IMR-90 (cell line): ENCODE data around the gene VPS33B.

Source experiments
- CEBPB ChIP-seq: IDR thresholded peaks from 2 replicates; pipeline ENCODE4 v1.6.1; 2012; ENCODE audit warnings: low read depth, low read length, improper control_type of control experiment
- FOS ChIP-seq: fragments of 150-350 bp; IDR thresholded peaks from 2 replicates; pipeline ENCODE4 v1.6.1; 2016; ENCODE audit warnings: low read depth, low read length
- MXI1 ChIP-seq: IDR thresholded peaks from 2 replicates; pipeline ENCODE4 v1.6.1; 2012; ENCODE audit warnings: low read depth, mild to moderate bottlenecking, low read length, moderate library complexity, borderline replicate concordance
- NFE2L2 ChIP-seq: fragments of 150-350 bp; IDR thresholded peaks from 2 replicates; pipeline ENCODE4 v1.6.1; 2016; ENCODE audit warnings: low read depth, mild to moderate bottlenecking, low read length
- POLR2A ChIP-seq: IDR thresholded peaks from 2 replicates; pipeline ENCODE4 v1.6.1; 2012; ENCODE audit warnings: mild to moderate bottlenecking, low read depth, low read length
- RAD21 ChIP-seq: IDR thresholded peaks from 2 replicates; pipeline ENCODE4 v1.6.1; 2012; ENCODE audit warnings: low read length, improper control_type of control experiment
- RFX5 ChIP-seq: IDR thresholded peaks from 2 replicates; pipeline ENCODE4 v1.8.0; 2012; ENCODE audit warnings: low read depth, mild to moderate bottlenecking, low read length, moderate library complexity
- SMC3 ChIP-seq: fragments of 150-350 bp; IDR thresholded peaks from 2 replicates; pipeline ENCODE4 v1.6.1; 2016; ENCODE audit warnings: low read depth, mild to moderate bottlenecking, antibody characterized with exemption, low read length, moderate library complexity
- TF ChIP-seq, protein P1 (sequence below): conservative IDR thresholded peaks from 2 replicates; pipeline ENCODE4 v1.5.1; 2012; ENCODE audit warnings: mild to moderate bottlenecking, low read depth, low read length, improper control_type of control experiment
- TF ChIP-seq, protein P2 (sequence below): fragments of 150-350 bp; IDR thresholded peaks from 2 replicates; pipeline ENCODE4 v1.6.1; 2017; ENCODE audit warnings: mild to moderate bottlenecking, antibody characterized with exemption, low read length, low read depth

DNA sequence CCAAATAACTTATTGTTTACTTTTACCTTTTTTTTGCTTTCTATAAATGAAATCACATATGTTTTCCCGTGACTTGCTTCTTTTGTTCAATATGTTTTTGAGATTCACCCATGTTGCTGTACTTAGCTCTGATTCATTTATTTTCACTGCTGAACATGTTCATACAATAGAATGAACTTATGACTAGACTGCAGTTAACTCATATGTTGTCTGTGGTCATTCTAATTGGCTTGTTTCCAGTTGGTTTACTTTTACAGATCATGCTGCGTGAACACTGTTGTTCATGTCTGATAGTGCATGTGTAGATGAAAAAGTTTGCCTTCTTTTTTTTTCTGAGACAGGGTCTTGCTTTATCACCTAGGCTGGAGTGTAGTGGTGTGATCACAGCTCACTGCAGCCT lies 46.0 kb upstream of the VPS33B start:
- TF ChIP-seq POLR2A, result no peak
- TF ChIP-seq, protein P1, sequence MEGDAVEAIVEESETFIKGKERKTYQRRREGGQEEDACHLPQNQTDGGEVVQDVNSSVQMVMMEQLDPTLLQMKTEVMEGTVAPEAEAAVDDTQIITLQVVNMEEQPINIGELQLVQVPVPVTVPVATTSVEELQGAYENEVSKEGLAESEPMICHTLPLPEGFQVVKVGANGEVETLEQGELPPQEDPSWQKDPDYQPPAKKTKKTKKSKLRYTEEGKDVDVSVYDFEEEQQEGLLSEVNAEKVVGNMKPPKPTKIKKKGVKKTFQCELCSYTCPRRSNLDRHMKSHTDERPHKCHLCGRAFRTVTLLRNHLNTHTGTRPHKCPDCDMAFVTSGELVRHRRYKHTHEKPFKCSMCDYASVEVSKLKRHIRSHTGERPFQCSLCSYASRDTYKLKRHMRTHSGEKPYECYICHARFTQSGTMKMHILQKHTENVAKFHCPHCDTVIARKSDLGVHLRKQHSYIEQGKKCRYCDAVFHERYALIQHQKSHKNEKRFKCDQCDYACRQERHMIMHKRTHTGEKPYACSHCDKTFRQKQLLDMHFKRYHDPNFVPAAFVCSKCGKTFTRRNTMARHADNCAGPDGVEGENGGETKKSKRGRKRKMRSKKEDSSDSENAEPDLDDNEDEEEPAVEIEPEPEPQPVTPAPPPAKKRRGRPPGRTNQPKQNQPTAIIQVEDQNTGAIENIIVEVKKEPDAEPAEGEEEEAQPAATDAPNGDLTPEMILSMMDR, result no peak
- TF ChIP-seq CEBPB, result no peak
- TF ChIP-seq, protein P2, sequence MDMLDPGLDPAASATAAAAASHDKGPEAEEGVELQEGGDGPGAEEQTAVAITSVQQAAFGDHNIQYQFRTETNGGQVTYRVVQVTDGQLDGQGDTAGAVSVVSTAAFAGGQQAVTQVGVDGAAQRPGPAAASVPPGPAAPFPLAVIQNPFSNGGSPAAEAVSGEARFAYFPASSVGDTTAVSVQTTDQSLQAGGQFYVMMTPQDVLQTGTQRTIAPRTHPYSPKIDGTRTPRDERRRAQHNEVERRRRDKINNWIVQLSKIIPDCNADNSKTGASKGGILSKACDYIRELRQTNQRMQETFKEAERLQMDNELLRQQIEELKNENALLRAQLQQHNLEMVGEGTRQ, result no peak
- TF ChIP-seq RAD21, result no peak
- no peak for TF ChIP-seq SMC3
- no peak for TF ChIP-seq NFE2L2
- TF ChIP-seq RFX5, result no peak
- TF ChIP-seq FOS, result no peak
- no peak for TF ChIP-seq MXI1
